CD4-positive, alpha-beta T cell treated with Interferon alpha-2 for 1 hour (primary cell): ENCODE data around the gene SOCS3.

Source experiments
- DNase-seq, 2 donors: peaks; one replicate each; pipeline ENCODE4 v3.0.0-alpha.2; 2020 to 2022

Gene SOCS3

DNA sequence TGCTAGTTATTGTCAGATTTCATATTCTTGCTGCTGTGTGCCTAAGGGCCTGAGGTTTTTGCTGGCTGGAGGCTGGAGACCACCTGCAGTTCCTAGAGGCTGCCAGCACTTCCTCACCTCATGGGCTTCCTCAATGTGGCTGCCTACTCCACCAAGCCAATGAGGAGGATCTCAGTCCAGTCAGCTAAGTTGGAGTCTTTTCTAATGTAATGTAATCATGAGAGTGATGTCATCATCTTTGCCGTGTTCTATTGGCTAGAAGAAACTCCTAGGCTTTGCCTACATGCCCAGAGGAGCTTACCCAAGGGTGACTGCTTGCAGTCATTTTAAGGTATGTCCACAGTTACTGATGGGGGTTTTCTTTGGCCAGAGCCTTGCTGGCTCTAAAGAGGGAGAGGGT lies 53.0 kb downstream of the SOCS3 start:
- no peak for DNase-seq
